Esophagus muscularis mucosa (tissue), 4 donors: ENCODE measurements around the gene KCNQ1. TPM values are rescaled to one million over a fixed set of nuclear protein-coding genes. Genes with fewer than 3 reads are reported as not detected.

Experiments used
- DNase-seq: peaks from one replicate; pipeline ENCODE4 v3.0.0-alpha.2; 2017; ENCODE audit errors: extremely low spot score
- H3K27ac ChIP-seq, 4 donors: fragments of 200-600 bp; sonication (generic); replicated peaks in 1 of 4; 1 replicate in 3 of 4; 2 replicates in 1 of 4; pipeline ENCODE4 v1.5.1; 2016 to 2019; ENCODE audit warnings: mild to moderate bottlenecking in 1 of 4
- H3K27me3 ChIP-seq, 4 donors: fragments of 200-600 bp; sonication (generic); one replicate each; pipeline versions ENCODE4 v1.5.1 to v1.6.0; 2016 to 2019
- H3K36me3 ChIP-seq, 4 donors: fragments of 200-600 bp; sonication (generic); one replicate each; pipeline ENCODE4 v1.5.1; 2016 to 2019
- H3K4me1 ChIP-seq, 4 donors: fragments of 200-600 bp; sonication (generic); one replicate each; pipeline ENCODE4 v1.5.1; 2016 to 2019
- H3K4me3 ChIP-seq, 4 donors: fragments of 200-600 bp; sonication (generic); 1 replicate in 2 of 4; 2 replicates in 2 of 4; pipeline ENCODE4 v1.5.1; 2016 to 2019; ENCODE audit warnings: mild to moderate bottlenecking in 4 of 4, moderate library complexity in 1 of 4
- H3K9me3 ChIP-seq, 4 donors: fragments of 200-600 bp; sonication (generic); 1 replicate in 3 of 4; 2 replicates in 1 of 4; pipeline ENCODE4 v1.5.1; 2016 to 2019
- CTCF ChIP-seq, 3 experiments: fragments of 200-600 bp in 2 of 3; fragments of 450-650 bp in 1 of 3; sonication (generic) in 2 of 3; IDR thresholded peaks; one replicate each; pipeline ENCODE4 v1.5.1; 2017 to 2019; ENCODE audit warnings: antibody characterized with exemption in 3 of 3, mild to moderate bottlenecking in 2 of 3, moderate library complexity in 1 of 3
- EP300 ChIP-seq: sonication (generic); formaldehyde crosslinking; IDR thresholded peaks from one replicate; pipeline ENCODE4 v1.6.1; 2017; ENCODE audit warnings: antibody characterized with exemption
- POLR2A ChIP-seq: fragments of 450-650 bp; IDR thresholded peaks from one replicate; pipeline ENCODE4 v1.6.1; 2017; ENCODE audit warnings: antibody characterized with exemption, moderate library complexity, mild to moderate bottlenecking, low read depth
- POLR2AphosphoS5 ChIP-seq, 2 donors: sonication (generic); formaldehyde crosslinking; IDR thresholded peaks; one replicate each; pipeline ENCODE4 v1.6.1; 2017; ENCODE audit warnings: antibody characterized with exemption in 2 of 2
- WGBS: methylation state at CpG from one replicate; pipeline ENCODE4 v1.1.5; 2018; 5-methylcytosine and 5-hydroxymethylcytosine counted together
- intact Hi-C: fragments of 100-400 bp; cut with DNase I; formaldehyde crosslinking; loops from one replicate; pipeline ENCODE4 v1.15.1; 2023
- total RNA-seq, 4 donors: library from RNA; depleted of rRNA; stranded (reverse); fragments of >200 nt; gene quantifications; one replicate each; pipeline versions ENCODE4 v1.1.0 to v1.2.1, GENCODE V29; 2016

KCNQ1 gene
- total RNA-seq, 4 donors from 2014 or later: 2.1 to 5.9 (median 4.3) TPM

- no peaks in the 10 kb centered on the region for H3K27me3 ChIP-seq
- H3K27ac ChIP-seq: no peak overlapping the region
- no peak overlapping the region for H3K4me3 ChIP-seq
- intact Hi-C loops: no loop called here
- peaks cover 16 to 51% (median 38%) of the 10 kb centered on the region in 4 donors for H3K4me1 ChIP-seq
- no peaks in the 10 kb centered on the region for H3K9me3 ChIP-seq
- WGBS: 85% methylated on average over 6 of the region's 6 CpGs
- H3K36me3 ChIP-seq: no peaks in the 10 kb centered on the region
- DNase-seq: no peak
- TF ChIP-seq EP300 (no peak), CTCF (IDR thresholded peaks at IDR 0.05) (no peak), POLR2A (no peak), POLR2AphosphoS5 (IDR thresholded peaks at IDR 0.05) (no peak)
These were observed 240.2 kb downstream of the KCNQ1 start for GRCh38 chr11:2685051-2685450.

DNA sequence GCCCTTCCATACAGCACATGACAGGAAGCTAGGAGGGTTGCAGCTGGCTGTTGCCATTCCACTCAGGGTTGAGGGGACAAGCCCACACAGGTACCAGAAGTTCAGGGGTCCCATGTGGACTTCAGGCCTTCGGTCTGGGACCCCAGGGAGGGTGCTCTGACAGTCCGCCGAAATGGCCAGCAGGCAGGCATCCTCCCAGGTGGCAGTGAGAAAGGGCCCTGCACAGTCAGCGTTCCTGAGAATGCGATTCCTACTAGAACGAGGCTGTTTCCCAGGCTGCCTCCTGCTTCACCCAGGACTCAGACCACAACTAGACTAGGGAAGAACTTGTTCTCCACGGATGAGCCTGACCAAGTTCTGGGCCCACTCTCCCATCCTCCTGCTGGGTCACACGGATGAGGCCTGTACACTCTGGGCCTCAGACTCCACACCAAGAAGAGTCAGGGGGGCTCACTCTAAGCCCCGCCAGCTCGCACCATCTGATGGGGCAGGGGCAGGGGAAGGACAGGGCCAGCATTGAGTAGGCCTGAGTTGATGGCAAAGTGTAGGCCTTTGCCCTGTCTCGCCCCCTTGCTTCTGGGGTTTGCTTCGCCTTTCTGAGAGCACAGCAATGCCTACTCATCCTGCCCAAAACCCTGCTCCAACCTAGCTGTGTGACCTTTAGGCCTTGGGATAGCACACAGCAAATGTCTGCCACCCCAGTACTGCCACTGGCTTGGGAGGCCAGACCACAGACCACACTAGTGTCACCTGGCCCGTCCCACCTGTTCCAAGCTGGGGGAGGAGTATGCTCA is 241.0 kb downstream of the KCNQ1 start:
- Histone ChIP-seq H3K4me3 (no peak overlapping the region), H3K27ac (no peak overlapping the region), H3K36me3 (no peaks in the 10 kb centered on the region), H3K4me1 (peaks cover 22 to 58% (median 44%) of the 10 kb centered on the region in 4 donors), H3K27me3 (no peaks in the 10 kb centered on the region), H3K9me3 (no peaks in the 10 kb centered on the region)
- DNase-seq: no peak
- TF ChIP-seq CTCF (IDR thresholded peaks at IDR 0.05) (no peak), POLR2AphosphoS5 (IDR thresholded peaks at IDR 0.05) (no peak)
- intact Hi-C loops: no loop called here
- 96% methylated on average over 12 of the region's 13 CpGs for WGBS

GRCh38 chr11:2686360-2687222 is 241.8 kb downstream of the KCNQ1 start:
- TF ChIP-seq EP300: no peak
- TF ChIP-seq POLR2AphosphoS5 (IDR thresholded peaks at IDR 0.05): no peak
- no peak for TF ChIP-seq POLR2A
- TF ChIP-seq CTCF (IDR thresholded peaks at IDR 0.05): no peak
- H3K27me3 ChIP-seq: no peaks in the 10 kb centered on the region
- intact Hi-C loops: no loop called here

GRCh38 chr11:2687223-2687530 is 242.4 kb downstream of the KCNQ1 start:
- WGBS: no CpG with 5 or more reads among the region's 1 CpG
- H3K27me3 ChIP-seq: no peaks in the 10 kb centered on the region
- intact Hi-C loops: no loop called here
- H3K9me3 ChIP-seq: no peaks in the 10 kb centered on the region
- no peak overlapping the region for H3K4me3 ChIP-seq
- H3K36me3 ChIP-seq: no peaks in the 10 kb centered on the region
- no peak for TF ChIP-seq EP300
- TF ChIP-seq POLR2AphosphoS5 (IDR thresholded peaks at IDR 0.05): no peak
- no peak for TF ChIP-seq POLR2A
- no peak for TF ChIP-seq CTCF (IDR thresholded peaks at IDR 0.05)
- no peak overlapping the region for H3K27ac ChIP-seq
- peaks cover 23 to 70% (median 59%) of the 10 kb centered on the region in 4 donors for H3K4me1 ChIP-seq
- no peak for DNase-seq

More at GRCh38 chr11:2686360-2687222, 241.8 kb downstream of the KCNQ1 start:
- no peak overlapping the region for H3K4me3 ChIP-seq
- no peaks in the 10 kb centered on the region for H3K9me3 ChIP-seq
- WGBS: 94% methylated on average over 3 of the region's 7 CpGs
- peaks cover 22 to 66% (median 53%) of the 10 kb centered on the region in 4 donors for H3K4me1 ChIP-seq
- no peak overlapping the region for H3K27ac ChIP-seq
- H3K36me3 ChIP-seq: no peaks in the 10 kb centered on the region
- no peak for DNase-seq
